HG03521 (cell line): Measurements from ENCODE around the gene PKMYT1.
"Not testable (repeated sequence)": the region's sequence is repeated elsewhere in the genome, so short reads cannot be mapped to it uniquely, and the experiment has no call there.

ENCODE experiments used
- ATAC-seq: cut with Tn5 transposase; IDR thresholded peaks from one replicate; pipeline ENCODE4 v1.9.1; 2021; ENCODE audit warnings: mild to moderate bottlenecking, moderate library complexity; ENCODE audit not compliant: unreplicated experiment

PKMYT1 gene

GRCh38 chr16:2938206-2938605 is 42.0 kb downstream of the PKMYT1 start:
- no peak for ATAC-seq

DNA sequence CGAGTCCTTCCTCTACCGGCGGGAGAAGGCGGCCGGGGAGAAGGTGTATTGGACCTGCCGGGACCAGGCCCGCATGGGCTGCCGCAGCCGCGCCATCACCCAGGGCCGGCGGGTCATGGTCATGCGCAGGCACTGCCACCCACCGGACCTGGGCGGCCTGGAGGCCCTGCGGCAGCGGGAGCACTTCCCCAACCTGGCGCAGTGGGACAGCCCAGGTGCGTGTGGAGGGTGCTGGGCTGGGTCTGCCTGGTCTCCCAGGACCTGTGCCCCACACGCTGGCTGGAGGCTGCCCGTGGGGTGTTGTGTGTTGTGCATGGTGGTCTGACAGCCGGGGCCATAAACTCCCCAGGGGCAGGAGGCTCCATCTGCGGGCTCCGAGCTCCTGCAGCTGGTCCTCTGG is 43.1 kb downstream of the PKMYT1 start:
- ATAC-seq: no peak

DNA sequence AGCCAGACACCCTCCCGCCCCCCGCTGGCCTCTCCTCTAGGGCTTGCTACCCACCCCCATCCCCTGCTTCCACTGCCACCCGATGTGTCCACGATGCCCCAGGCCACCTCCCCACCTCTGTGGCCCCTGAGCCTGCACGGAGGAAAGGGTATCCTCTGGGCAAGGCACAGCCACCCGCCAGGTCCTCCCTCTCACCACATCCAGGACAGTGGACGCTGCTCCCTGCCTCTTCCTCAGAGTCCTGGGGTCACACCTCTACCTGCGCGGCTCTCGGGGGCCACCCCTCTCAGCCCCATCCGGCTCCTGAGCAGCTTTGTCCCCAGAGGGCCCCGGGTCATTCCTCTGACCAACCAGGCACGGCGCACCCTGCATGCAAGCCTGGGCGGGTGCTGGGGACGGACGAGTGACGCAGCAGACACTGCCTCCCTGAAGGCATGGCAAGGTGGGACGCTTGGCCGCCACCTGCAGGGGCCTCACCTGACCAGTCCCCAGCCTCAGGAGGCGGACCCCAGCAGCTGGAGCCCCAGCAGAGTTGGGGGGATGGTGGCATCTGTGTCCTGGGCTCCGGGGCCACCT is 43.7 kb downstream of the PKMYT1 start:
- no peak for ATAC-seq

DNA sequence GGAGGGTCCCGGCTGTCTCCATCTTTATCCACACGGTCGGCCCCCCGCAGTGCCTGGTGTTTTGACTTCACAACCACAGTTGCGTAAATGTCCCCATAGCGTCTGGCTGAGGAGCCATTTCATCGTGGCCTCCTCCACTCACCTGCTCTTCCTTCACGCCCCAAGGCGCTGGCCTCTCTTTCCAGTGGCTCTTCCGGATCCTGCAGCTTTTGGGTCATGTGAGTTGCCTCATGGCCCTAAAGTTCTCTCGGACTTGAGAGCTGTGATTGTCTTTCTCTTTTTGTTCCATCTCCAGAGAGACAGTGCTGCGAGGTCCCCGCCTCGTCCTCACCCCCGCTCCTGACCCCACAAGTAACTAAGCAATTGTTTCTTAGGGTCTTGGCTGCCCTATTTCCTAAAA is 45.8 kb downstream of the PKMYT1 start:
- no peak for ATAC-seq

- no peak for ATAC-seq
Observed at GRCh38 chr16:2933701-2934100, 46.5 kb downstream of the PKMYT1 start.

DNA sequence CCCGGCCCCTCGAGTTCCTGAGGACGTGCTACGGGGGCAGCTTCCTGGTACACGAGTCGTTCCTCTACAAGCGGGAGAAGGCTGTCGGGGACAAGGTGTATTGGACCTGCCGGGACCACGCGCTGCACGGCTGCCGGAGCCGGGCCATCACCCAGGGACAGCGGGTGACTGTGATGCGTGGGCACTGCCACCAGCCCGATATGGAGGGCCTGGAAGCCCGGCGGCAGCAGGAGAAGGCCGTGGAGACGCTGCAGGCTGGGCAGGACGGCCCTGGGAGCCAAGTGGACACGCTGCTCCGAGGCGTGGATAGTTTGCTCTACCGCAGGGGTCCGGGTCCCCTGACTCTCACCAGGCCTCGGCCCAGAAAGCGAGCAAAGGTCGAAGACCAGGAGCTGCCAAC is 47.1 kb downstream of the PKMYT1 start:
- no peak for ATAC-seq

GRCh38 chr16:2931231-2931914 is 48.9 kb downstream of the PKMYT1 start:
- ATAC-seq: not testable (repeated sequence)

- no peak for ATAC-seq
Observed at GRCh38 chr16:2930236-2930635, 50.0 kb downstream of the PKMYT1 start.

DNA sequence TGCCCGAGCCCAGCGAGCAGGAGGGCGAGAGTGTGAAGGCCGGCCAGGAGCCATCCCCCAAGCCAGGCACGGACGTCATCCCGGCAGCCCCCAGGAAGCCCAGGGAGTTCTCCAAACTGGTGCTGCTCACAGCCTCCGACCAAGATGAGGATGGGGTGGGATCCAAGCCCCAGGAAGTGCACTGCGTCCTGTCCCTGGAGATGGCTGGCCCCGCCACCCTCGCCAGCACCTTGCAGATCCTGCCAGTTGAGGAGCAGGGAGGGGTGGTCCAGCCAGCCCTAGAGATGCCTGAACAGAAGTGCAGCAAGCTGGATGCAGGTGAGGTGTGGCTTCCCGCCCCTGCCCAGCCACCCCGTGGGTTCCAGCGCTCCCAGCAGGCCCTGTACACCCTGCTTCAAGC is 50.6 kb downstream of the PKMYT1 start:
- ATAC-seq: no peak

DNA sequence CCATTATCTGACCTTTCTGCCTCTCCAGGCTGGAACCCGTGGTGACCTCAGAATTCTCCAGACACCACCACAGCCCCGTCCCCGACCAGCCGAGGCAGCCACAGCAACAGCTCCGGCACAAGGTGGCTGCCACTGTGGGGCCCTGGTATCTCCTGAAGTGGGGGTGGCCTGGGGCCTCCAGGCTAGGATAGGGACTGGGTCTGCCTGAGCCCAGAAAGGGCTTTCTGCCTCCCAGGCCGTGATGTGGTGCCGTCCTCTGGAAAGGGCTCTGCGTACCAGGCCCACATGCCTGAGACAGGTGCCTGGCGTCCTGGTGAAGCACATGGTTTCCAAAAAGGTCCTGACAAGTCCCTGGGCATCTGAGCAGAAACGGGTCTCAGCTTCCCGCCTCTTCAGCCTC is 51.5 kb downstream of the PKMYT1 start:
- ATAC-seq: no peak

DNA sequence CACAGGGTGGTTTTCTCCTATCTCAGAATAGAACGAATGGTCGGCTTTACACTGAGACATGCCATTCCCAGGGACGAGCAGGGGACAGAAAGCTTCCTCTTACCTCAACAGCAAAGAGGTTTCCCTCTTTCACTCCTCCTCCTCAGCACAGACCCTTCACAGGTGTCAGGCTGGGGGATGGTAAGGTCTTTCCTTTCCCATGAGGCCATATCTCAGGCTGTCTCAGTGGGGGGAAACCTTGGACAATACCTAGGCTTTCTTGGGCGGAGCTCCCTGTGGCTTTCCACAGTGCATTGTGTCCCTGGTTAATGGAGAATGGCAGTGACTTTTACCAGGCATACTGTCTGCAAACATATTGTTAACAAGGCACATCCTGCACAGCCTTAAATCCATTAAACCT is 52.1 kb downstream of the PKMYT1 start:
- not testable (repeated sequence) for ATAC-seq

DNA sequence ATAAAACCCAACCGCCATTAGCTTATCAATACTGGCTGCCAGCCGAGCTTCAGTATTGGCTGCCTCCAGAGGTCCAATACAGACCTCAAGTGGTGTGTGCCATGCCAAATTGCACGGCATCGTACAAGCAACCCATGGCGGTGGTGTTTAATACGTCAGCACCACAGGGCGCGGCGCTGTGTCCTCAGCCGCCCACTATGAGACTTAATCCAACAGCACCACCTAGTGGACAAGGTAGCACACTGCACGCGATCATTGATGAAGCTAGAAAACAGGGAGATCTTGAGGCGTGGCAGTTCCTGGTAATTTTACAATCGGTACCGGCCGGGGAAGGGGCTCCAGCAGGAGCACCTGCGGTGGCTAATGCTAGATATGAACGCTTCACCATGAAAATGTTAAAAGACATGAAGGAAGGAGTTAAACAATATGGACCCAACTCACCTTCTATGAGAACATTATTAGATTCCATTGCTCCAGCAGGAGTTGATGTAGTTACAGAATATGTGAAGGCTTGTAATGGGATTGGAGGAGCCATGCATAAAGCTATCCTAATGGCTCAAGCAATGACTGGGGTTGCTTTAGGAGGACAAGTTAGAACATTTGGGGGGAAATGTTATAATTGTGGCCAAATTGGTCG is 53.1 kb downstream of the PKMYT1 start:
- ATAC-seq: no peak

- ATAC-seq: no peak
Observed at GRCh38 chr16:2926650-2926999, 53.6 kb downstream of the PKMYT1 start.

DNA sequence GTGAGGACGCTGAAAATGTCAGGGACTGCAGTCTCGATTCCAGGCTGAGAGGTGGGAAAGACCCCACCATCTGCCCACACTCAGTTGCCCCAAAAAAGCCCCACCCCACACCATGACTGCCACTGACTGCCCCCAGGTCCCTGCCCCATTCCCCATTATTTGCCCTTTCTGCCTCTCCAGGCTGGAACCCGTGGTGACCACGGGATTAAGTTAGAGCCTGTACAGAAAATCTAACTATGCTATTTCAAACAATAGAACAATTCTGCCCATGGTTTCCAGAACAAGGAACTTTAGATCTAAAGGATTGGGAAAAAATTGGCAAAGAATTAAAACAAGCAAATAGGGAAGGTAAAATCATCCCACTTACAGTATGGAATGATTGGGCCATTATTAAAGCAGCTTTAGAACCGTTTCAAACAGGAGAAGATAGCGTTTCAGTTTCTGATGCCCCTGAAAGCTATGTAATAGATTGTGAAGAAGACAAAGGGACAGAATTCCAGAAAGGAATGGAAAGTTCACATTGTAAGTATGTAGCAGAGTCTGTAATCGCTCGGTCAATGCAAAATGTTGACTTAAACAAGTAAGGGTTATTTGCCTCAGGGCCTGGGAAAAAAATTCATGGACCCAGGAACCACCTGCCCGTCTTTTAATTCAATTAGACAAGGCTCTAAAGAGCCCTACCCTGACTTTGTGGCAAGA is 54.1 kb downstream of the PKMYT1 start:
- no peak for ATAC-seq

DNA sequence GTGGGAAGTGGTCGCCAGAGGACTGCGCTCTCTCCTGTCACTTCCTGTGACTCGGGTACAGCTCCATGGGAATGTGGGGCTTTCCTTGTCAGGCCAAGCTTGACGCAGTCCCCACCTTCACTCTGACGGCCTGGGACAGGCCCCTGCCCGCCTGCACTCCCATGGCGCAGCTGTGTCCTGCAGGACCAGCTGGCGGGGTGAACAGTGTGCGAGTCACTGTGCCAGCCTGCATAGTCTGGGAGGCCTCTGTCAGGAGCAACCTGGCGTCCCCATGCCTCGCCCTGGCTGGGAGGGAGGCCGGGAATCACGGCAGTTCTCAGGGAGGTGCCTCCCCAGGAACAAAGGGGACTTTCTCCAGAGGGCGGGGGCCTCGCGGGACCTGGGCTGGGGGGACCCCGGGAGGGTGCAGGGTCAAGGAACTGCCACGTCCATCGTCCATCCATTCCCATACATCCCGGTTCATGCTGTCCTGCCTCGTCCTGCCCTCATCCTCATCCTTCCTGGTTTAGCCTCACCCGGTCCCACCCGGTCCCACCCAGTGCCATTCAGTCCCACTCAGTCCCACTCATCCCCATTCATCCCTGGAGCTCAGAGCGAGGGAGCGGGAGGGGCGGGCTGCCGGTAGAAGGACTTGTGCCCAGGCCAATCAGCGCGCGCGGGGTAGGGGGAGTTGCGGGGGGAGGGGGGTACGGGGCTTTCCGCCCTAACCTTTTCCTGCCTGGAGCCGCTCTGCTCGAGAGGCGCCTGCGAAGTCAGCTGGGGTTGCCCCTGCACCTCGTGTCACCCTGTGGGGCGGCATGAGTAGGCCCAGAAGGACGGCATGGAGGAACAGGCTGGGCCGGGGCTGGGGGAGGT is 55.1 kb downstream of the PKMYT1 start:
- no peak for ATAC-seq

- ATAC-seq: no peak
Observed at GRCh38 chr16:2923481-2923880, 56.8 kb downstream of the PKMYT1 start.
